A673 (cell line): ENCODE data around the gene CEBPA.

Source experiments
- EZH2 ChIP-seq: fragments of 200-600 bp; sonication (generic); IDR thresholded peaks from 2 replicates; pipeline ENCODE4 v1.6.1; 2017; ENCODE audit warnings: borderline replicate concordance, low read depth, mild to moderate bottlenecking, mixed read lengths, antibody characterized with exemption, low read length; ENCODE audit not compliant: poor library complexity, severe bottlenecking
- TF ChIP-seq, protein P1 (sequence below): fragments of 300-800, 200-600 bp; sonication (generic); conservative IDR thresholded peaks from 2 replicates; pipeline ENCODE4 v1.5.1; 2017; ENCODE audit warnings: low read depth, mild to moderate bottlenecking, antibody characterized with exemption, low read length, moderate library complexity, mixed read lengths

DNA sequence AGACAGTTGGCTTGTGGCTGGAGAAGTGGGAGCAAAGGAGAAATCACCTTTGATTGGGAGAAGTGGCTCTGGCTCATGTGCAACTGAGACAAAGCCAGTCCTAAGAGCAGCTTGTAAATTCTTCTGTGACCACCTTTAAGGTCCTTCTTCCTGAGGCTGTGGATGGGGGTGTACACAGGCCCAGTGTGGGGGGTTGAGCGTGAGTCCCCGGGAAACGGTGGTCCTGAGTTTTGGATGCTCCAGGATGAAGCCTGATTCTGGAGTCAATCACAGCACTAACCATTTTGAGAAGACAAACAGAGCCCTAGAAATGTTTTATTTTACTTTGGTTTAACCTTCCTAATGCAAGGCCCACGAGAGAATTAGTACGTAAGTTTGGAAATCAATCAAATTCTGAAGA lies 3.9 kb upstream of the CEBPA start:
- TF ChIP-seq, protein P1, sequence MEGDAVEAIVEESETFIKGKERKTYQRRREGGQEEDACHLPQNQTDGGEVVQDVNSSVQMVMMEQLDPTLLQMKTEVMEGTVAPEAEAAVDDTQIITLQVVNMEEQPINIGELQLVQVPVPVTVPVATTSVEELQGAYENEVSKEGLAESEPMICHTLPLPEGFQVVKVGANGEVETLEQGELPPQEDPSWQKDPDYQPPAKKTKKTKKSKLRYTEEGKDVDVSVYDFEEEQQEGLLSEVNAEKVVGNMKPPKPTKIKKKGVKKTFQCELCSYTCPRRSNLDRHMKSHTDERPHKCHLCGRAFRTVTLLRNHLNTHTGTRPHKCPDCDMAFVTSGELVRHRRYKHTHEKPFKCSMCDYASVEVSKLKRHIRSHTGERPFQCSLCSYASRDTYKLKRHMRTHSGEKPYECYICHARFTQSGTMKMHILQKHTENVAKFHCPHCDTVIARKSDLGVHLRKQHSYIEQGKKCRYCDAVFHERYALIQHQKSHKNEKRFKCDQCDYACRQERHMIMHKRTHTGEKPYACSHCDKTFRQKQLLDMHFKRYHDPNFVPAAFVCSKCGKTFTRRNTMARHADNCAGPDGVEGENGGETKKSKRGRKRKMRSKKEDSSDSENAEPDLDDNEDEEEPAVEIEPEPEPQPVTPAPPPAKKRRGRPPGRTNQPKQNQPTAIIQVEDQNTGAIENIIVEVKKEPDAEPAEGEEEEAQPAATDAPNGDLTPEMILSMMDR: no peak
- TF ChIP-seq EZH2: no peak
